OCI-M1 (cell line): ENCODE measurements around the gene MROH2A.
A peak's percentile ranks its signal among the peaks of the same experiment; 100 is the strongest.

Source experiments
- DNase-seq: peaks from one replicate; lab custom pipeline; 2025; lab: John Stamatoyannopoulos, UW

The MROH2A gene

DNA sequence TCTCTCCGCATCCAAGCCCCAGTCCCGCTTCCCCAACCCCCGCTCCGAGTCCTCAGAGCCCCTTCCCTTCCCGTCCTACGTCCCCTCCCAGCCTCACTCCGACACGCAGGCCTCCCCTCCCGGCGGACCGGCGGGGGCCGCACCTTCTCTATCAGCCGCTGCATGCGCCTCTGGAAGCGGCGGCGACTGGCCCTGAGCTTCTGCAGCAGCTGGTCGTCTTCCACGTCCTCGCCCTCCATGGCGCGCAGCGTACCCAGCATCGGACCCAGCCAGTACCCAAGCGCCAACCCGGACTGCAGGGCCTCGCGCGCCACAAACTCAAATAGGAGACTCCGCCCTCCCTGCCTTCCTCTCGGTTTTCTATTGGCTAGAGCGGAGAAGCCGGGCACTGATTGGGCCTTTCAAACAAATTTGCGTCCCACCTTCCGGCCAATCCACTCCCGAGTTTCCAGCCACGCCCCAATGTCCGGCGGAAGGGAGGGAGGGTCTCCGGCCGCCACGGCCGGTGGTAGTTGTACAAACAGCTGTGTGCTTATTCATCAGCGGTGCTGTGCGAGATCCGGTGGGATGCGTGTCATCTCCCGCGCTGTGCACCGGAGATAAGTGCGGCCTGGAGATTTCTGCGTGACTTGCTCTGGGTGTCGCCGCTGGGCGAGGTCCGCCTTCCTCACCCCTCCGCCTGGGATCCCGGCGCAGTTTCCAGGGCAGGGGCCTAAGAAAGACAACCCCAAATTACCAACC lies 76.3 kb downstream of the MROH2A start, which contains the start of gene HJURP:
HJURP (minus strand) TSS at position 295 of the 741 bp plus-strand sequence; CDS start at position 260, 35 bp downstream.
- peak; percentile 98 for DNase-seq

GRCh38 chr2:233855345-233855744 lies 77.2 kb downstream of the MROH2A start:
- DNase-seq = no peak

GRCh38 chr2:233856184-233856583 lies 78.1 kb downstream of the MROH2A start:
- peak; percentile 46 for DNase-seq

DNA sequence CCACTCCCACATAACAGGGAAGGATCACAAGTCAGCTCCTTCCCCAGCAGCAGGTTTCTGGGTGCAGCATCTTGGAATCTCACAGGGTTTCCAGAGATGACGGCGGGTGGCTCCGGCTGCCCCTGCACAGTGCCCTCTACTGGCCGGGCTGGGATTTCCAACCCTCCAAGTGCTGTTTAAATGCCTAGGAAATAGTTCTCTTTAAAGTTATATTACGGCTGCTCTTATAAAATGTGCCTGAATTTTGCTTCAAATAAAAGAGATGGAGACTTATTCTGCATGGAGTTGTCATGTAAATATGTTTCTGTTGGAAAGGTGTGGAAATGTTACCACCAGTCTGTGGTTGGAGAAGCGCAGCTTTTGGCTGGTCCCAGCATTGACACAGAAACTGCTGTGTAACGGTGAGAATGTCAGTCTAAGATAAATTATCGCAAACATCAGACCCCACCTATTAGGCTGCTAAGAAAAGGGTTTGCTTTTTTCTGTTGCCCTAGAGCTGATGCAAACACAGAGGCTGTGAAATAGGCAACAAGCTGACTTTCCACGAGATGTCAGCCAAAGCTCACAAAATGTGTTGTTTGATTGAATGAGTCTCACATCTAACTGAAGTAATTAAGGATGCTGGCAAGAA lies 79.5 kb downstream of the MROH2A start:
- DNase-seq = peak; percentile 88

DNA sequence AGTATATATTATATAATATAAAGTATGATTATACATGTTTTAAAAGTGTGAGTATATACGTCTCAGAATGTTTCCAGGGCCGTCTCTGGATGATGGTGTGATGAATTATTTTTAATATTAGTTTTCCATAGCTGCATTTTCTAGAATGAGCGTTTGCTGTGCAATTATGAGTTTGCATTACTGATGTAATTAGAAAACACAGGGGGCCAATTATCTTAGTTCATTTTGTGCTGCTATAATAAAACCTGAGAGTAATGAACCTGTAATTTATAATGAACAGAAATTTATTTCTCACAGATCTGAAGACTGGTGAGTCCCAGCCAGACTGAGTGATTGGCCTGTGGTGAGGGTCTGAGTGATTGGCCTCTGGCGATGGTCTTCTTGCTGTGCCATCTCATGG lies 80.2 kb downstream of the MROH2A start:
- DNase-seq = no peak

DNA sequence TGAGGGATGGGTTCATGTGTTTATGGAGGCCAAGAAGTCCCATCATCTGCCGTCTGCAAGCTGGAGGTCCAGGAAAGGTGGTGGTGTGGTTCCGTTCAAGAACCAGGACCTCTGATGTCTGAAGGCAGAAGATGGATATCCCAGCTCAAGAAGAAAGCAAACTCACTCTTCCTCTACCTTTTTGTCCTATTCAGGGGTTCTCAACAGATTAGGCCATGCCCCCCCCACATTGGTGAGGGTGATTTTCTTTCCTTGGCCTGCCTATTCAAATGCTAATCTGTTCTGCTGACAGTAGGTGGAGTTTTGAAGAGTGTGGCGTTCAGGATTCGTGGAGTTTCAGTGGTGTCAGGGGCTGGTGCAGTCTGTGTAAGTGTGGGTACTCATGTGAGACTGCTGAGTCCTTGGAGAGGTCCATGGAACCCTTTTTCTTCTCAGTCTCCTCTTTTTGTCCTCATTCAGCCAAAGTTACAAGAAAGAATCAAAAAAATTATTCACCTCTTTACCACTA lies 84.2 kb downstream of the MROH2A start:
- no peak for DNase-seq

- DNase-seq = peak; percentile 29
Measured at GRCh38 chr2:233865838-233866237, 87.7 kb downstream of the MROH2A start.

DNA sequence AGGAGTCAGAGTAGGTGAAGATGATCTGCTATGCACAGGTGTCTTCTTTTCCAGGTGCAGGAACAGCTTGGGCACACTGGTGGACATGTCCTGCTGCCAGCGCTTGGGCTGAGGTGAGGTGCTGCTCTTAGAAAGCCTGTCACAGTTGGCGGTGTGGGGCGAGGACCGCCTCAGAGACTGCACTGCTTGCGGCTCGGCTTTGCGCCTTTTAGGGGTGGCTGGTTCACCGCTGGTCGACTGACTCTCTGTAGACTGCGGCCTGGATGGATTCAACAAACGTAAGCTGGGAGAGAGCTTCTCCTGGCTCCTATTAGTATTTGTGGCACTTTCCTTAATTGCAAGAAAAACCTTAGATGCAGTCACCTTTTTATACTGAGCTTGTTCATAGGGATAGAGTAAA lies 88.3 kb downstream of the MROH2A start:
- no peak for DNase-seq

DNA sequence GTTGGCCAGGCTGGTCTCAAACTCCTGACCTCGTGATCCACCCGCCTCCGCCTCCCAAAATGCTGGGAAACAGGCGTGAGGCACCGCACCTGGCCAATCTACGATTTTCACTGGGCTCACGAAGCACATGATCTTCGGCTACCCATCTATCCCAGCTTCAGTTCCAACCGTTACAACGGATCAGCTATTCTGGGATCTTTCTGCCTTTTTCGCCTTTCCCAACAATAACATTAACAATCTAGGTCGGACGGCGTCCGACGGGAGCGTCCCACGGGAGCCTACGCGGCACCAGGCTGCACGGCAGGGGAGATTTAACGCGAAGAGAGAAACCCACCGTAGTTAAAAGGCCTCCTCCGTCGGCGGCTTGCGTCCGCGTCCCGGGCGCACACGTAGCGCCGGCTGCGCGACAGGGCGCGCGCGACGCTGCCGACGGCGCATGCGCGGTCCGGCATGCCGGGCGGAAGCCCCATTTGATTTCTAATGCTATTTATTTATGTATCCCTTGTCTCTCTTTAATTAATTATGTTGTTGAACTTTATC lies 89.9 kb downstream of the MROH2A start, which contains the start of gene MSL3B:
MSL3B (minus strand) TSS at position 394 of the 540 bp plus-strand sequence.
- DNase-seq = peak; percentile 85

DNA sequence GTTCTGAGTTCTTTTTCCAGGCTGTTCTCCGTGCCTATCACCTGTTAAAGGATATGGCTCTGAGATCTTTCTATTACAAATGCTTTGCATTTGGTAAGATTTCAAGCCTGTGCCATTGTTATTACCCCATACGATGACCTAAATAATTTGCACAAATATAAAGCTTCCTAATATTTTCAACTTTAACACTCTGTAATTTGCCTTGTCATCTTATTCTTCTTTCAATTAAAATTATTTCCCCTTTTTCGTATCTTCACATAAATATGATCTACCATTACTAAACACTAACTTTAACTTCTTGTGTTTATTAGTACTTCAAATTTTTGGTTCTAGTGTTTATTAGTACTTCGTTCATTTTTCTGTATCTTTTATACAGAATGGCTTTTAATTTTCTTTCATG lies 93.3 kb downstream of the MROH2A start:
- DNase-seq = no peak

DNA sequence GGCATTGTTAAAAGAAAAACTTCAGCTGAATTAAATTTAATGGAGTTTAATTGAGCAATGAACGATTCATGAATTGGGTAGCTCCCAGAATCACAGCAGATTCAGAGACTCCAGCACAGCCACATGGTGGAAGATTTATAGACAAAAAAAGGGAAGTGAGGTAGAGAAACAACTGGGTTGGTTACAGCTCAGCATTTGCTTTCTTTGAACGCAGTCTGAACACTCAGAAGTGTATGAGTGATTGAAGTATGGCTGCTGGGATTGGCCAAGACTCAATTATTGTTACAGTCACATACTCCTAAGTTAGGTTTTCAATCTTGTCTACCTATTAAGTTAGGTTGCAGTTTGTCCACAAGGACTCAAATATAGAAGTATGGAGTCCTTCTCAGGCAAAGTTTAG lies 94.0 kb downstream of the MROH2A start:
- peak; percentile 80 for DNase-seq

GRCh38 chr2:233882353-233882752 lies 104.2 kb downstream of the MROH2A start:
- DNase-seq = no peak
